ENCODE results near the gene PLIN4.

DNA sequence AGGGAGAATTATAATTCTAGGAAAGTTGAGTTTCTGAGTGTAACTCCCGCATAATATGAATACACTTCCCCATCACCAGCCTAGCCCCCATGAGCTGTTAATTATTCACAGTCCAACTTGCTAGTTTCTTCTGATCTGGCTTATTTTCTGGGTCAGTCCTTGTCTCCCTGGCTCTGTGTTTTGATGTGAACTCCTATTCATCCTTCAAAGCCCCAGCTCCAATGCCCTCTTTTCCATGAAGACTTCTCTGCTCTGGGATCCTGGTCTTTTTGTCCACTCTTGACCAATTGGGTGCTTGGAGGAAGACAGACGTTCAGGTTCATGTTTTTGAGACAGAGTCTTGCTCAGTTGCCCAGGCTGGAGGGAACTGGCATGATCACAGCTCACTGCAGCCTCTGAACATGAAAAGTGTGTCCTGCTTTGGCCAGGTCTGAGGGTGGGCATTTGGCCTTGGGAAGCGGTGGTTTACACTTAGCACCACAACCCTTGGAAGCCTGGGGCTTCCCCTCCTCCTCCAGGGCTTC is 20.9 kb upstream of the PLIN4 start:
- no peak for TF ChIP-seq POLR2A (IDR thresholded peaks at IDR 0.05)
- TF ChIP-seq, protein P1, sequence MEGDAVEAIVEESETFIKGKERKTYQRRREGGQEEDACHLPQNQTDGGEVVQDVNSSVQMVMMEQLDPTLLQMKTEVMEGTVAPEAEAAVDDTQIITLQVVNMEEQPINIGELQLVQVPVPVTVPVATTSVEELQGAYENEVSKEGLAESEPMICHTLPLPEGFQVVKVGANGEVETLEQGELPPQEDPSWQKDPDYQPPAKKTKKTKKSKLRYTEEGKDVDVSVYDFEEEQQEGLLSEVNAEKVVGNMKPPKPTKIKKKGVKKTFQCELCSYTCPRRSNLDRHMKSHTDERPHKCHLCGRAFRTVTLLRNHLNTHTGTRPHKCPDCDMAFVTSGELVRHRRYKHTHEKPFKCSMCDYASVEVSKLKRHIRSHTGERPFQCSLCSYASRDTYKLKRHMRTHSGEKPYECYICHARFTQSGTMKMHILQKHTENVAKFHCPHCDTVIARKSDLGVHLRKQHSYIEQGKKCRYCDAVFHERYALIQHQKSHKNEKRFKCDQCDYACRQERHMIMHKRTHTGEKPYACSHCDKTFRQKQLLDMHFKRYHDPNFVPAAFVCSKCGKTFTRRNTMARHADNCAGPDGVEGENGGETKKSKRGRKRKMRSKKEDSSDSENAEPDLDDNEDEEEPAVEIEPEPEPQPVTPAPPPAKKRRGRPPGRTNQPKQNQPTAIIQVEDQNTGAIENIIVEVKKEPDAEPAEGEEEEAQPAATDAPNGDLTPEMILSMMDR (IDR thresholded peaks at IDR 0.05) = no peak
